Prostate gland (tissue), 2 donors: ENCODE measurements around the gene ACOX3.

Experiments used
- CTCF ChIP-seq, 4 experiments: fragments of 200-600 bp in 2 of 4; fragments of 450-650 bp in 2 of 4; sonication (generic) in 2 of 4; IDR thresholded peaks; 1 replicate in 3 of 4; 2 replicates in 1 of 4; pipeline ENCODE4 v1.5.1; 2016 to 2019; ENCODE audit warnings: antibody characterized with exemption in 4 of 4, mild to moderate bottlenecking in 2 of 4, moderate library complexity in 2 of 4
- POLR2A ChIP-seq: fragments of 450-650 bp; IDR thresholded peaks from one replicate; pipeline ENCODE4 v1.6.1; 2016; ENCODE audit warnings: antibody characterized with exemption, mild to moderate bottlenecking

- TF ChIP-seq POLR2A (no peak), CTCF (IDR thresholded peaks at IDR 0.05) (no peak)
Observed at GRCh38 chr4:8464381-8464780, 23.9 kb upstream of the ACOX3 start.
